IMR-90 (cell line): ENCODE data around the gene RUNX2. TPM values are rescaled to one million over a fixed set of nuclear protein-coding genes. Genes with fewer than 3 reads are reported as not detected.

Experiments
- ATAC-seq: fragments of 200-7000 bp; cut with Tn5 transposase; 2 replicates; pipeline ENCODE4 v1.9.1; 2020; ENCODE audit warnings: low read depth, mild to moderate bottlenecking, moderate library complexity
- BruUV-seq: library from RNA; stranded (reverse); fragments of 400-500 nt; replicated peaks from 2 replicates; lab custom pipeline; 2021; lab: Mats Ljungman, UMichigan
- CTCF ChIA-PET: fragments of 300-600 bp; formaldehyde crosslinking; extraction: SDS; loops from one replicate; lab custom pipeline; 2021; ENCODE audit warnings: antibody characterized with exemption; lab: Yijun Ruan, JAX
- POLR2A ChIA-PET: fragments of 300-600 bp; sonication (Branson Sonifier 250); formaldehyde crosslinking; loops from one replicate; lab custom pipeline; 2022; ENCODE audit warnings: antibody characterized with exemption; ENCODE audit not compliant: unreplicated experiment; lab: Charles Lee
- DNase-seq: peaks from one replicate; pipeline ENCODE4 v3.0.0; 2013
- H2AFZ ChIP-seq: replicated peaks from 2 replicates; pipeline ENCODE3; 2013; ENCODE audit warnings: low read length, mild to moderate bottlenecking; ENCODE audit not compliant: poor library complexity
- H2AK5ac ChIP-seq: 2 replicates; pipeline ENCODE4 v1.6.1; 2013; ENCODE audit warnings: low read depth, low read length, inconsistent platforms
- H2AK9ac ChIP-seq: replicated peaks from 2 replicates; pipeline ENCODE3; 2013; ENCODE audit warnings: mild to moderate bottlenecking, low read depth, low read length, moderate library complexity; ENCODE audit not compliant: poor library complexity
- H2BK120ac ChIP-seq: 2 replicates; pipeline ENCODE4 v1.6.1; 2013; ENCODE audit warnings: low read depth, low read length, inconsistent platforms
- H2BK15ac ChIP-seq: 3 replicates; pipeline ENCODE4 v1.6.1; 2013; ENCODE audit warnings: low read depth, low read length, inconsistent platforms
- H2BK20ac ChIP-seq: 2 replicates; pipeline ENCODE4 v1.6.1; 2013; ENCODE audit warnings: low read depth, mild to moderate bottlenecking, inconsistent platforms, low read length, moderate library complexity
- H2BK5ac ChIP-seq: 2 replicates; pipeline ENCODE4 v1.6.1; 2013; ENCODE audit warnings: mild to moderate bottlenecking, low read depth, low read length, inconsistent platforms; ENCODE audit not compliant: poor library complexity, severe bottlenecking
- H3K14ac ChIP-seq: replicated peaks from 2 replicates; pipeline ENCODE4 v1.6.1; 2013; ENCODE audit warnings: low read depth, low read length, inconsistent platforms
- H3K18ac ChIP-seq: 2 replicates; pipeline ENCODE4 v1.6.1; 2013; ENCODE audit warnings: low read depth, low read length, control low read depth
- H3K23ac ChIP-seq: 2 replicates; pipeline ENCODE4 v1.6.1; 2013; ENCODE audit warnings: low read depth, low read length, inconsistent platforms
- H3K27ac ChIP-seq: 2 replicates; pipeline ENCODE4 v1.5.1; 2013; ENCODE audit warnings: mild to moderate bottlenecking, control low read depth, low read length; ENCODE audit not compliant: insufficient read depth
- H3K27me3 ChIP-seq: 2 replicates; pipeline ENCODE4 v1.6.1; 2013; ENCODE audit warnings: low read length; ENCODE audit not compliant: control insufficient read depth, insufficient read depth
- H3K36me3 ChIP-seq: 2 replicates; pipeline ENCODE4 v1.6.1; 2013; ENCODE audit warnings: low read length, mixed read lengths; ENCODE audit not compliant: control insufficient read depth, insufficient read depth
- H3K4ac ChIP-seq: 2 replicates; pipeline ENCODE4 v1.6.1; 2013; ENCODE audit warnings: low read depth, low read length, inconsistent platforms
- H3K4me1 ChIP-seq: 2 replicates; pipeline ENCODE4 v1.6.1; 2013; ENCODE audit warnings: low read length, mixed read lengths; ENCODE audit not compliant: control insufficient read depth, insufficient read depth
- H3K4me2 ChIP-seq: 2 replicates; pipeline ENCODE4 v1.6.1; 2013; ENCODE audit warnings: low read depth, mild to moderate bottlenecking, control low read depth, low read length, moderate library complexity
- H3K4me3 ChIP-seq: 2 replicates; pipeline ENCODE4 v1.5.1; 2013; ENCODE audit warnings: low read depth, mild to moderate bottlenecking, control low read depth, low read length, moderate library complexity; ENCODE audit not compliant: insufficient read depth
- H3K56ac ChIP-seq: 2 replicates; pipeline ENCODE4 v1.6.1; 2013; ENCODE audit warnings: low read length, inconsistent platforms; ENCODE audit not compliant: insufficient read depth; ENCODE audit errors: extremely low read depth
- H3K79me1 ChIP-seq, 2 experiments: 2 replicates each; pipeline ENCODE4 v1.6.1; 2013; ENCODE audit warnings: low read length in 2 of 2, inconsistent platforms in 1 of 2, low read depth in 1 of 2
- H3K9ac ChIP-seq: 2 replicates; pipeline ENCODE4 v1.6.1; 2013; ENCODE audit warnings: low read depth, low read length, control low read depth
- H3K9me1 ChIP-seq: 2 replicates; pipeline ENCODE4 v1.6.1; 2013; ENCODE audit warnings: low read length, inconsistent platforms; ENCODE audit not compliant: insufficient read depth
- H3K9me3 ChIP-seq: 2 replicates; pipeline ENCODE4 v1.6.1; 2013; ENCODE audit warnings: low read length; ENCODE audit not compliant: control insufficient read depth, insufficient read depth
- H4K20me1 ChIP-seq: 2 replicates; pipeline ENCODE4 v1.6.1; 2013; ENCODE audit warnings: low read length, inconsistent platforms; ENCODE audit not compliant: insufficient read depth
- H4K5ac ChIP-seq: 2 replicates; pipeline ENCODE4 v1.6.1; 2013; ENCODE audit warnings: mild to moderate bottlenecking, low read depth, low read length, control low read depth
- H4K8ac ChIP-seq, 2 experiments: 2 replicates each; pipeline ENCODE4 v1.6.1; 2013; ENCODE audit warnings: low read depth in 2 of 2, low read length in 2 of 2, control low read depth in 1 of 2, inconsistent platforms in 1 of 2
- H4K91ac ChIP-seq: 2 replicates; pipeline ENCODE4 v1.6.1; 2013; ENCODE audit warnings: low read depth, low read length, inconsistent platforms; ENCODE audit not compliant: insufficient read depth
- BHLHE40 ChIP-seq: fragments of 150-350 bp; IDR thresholded peaks from 2 replicates; pipeline ENCODE4 v1.6.1; 2016; ENCODE audit warnings: mild to moderate bottlenecking, low read depth, low read length
- CEBPB ChIP-seq: IDR thresholded peaks from 2 replicates; pipeline ENCODE4 v1.6.1; 2012; ENCODE audit warnings: low read depth, low read length, improper control_type of control experiment
- CHD1 ChIP-seq: IDR thresholded peaks from 2 replicates; pipeline ENCODE4 v1.6.1; 2012; ENCODE audit warnings: low read depth, low read length, improper control_type of control experiment
- CTCF ChIP-seq: conservative IDR thresholded peaks from 2 replicates; pipeline ENCODE4 v1.5.1; 2012; ENCODE audit warnings: mild to moderate bottlenecking, low read depth, low read length, improper control_type of control experiment
- ELK1 ChIP-seq: fragments of 150-350 bp; IDR thresholded peaks from 2 replicates; pipeline ENCODE4 v1.6.1; 2016; ENCODE audit warnings: low read depth, mild to moderate bottlenecking, low read length, moderate library complexity, borderline replicate concordance
- FOS ChIP-seq: fragments of 150-350 bp; IDR thresholded peaks from 2 replicates; pipeline ENCODE4 v1.6.1; 2016; ENCODE audit warnings: low read depth, low read length
- MAFK ChIP-seq: IDR thresholded peaks from 2 replicates; pipeline ENCODE4 v1.6.1; 2012; ENCODE audit warnings: low read depth, low read length, improper control_type of control experiment
- MAZ ChIP-seq: IDR thresholded peaks from 2 replicates; pipeline ENCODE4 v1.6.1; 2012; ENCODE audit warnings: low read depth, mild to moderate bottlenecking, low read length, improper control_type of control experiment, moderate library complexity, borderline replicate concordance
- MXI1 ChIP-seq: IDR thresholded peaks from 2 replicates; pipeline ENCODE4 v1.6.1; 2012; ENCODE audit warnings: low read depth, mild to moderate bottlenecking, low read length, moderate library complexity, borderline replicate concordance
- NFE2L2 ChIP-seq: fragments of 150-350 bp; IDR thresholded peaks from 2 replicates; pipeline ENCODE4 v1.6.1; 2016; ENCODE audit warnings: low read depth, mild to moderate bottlenecking, low read length
- POLR2A ChIP-seq: IDR thresholded peaks from 2 replicates; pipeline ENCODE4 v1.6.1; 2012; ENCODE audit warnings: mild to moderate bottlenecking, low read depth, low read length
- RAD21 ChIP-seq: IDR thresholded peaks from 2 replicates; pipeline ENCODE4 v1.6.1; 2012; ENCODE audit warnings: low read length, improper control_type of control experiment
- RCOR1 ChIP-seq: IDR thresholded peaks from 2 replicates; pipeline ENCODE4 v1.6.1; 2012; ENCODE audit warnings: mild to moderate bottlenecking, low read length, improper control_type of control experiment; ENCODE audit not compliant: insufficient replicate concordance
- RFX5 ChIP-seq: IDR thresholded peaks from 2 replicates; pipeline ENCODE4 v1.8.0; 2012; ENCODE audit warnings: low read depth, mild to moderate bottlenecking, low read length, moderate library complexity
- SMC3 ChIP-seq: fragments of 150-350 bp; IDR thresholded peaks from 2 replicates; pipeline ENCODE4 v1.6.1; 2016; ENCODE audit warnings: low read depth, mild to moderate bottlenecking, antibody characterized with exemption, low read length, moderate library complexity
- USF2 ChIP-seq: fragments of 150-350 bp; IDR thresholded peaks from 2 replicates; pipeline ENCODE4 v1.6.1; 2017; ENCODE audit warnings: mild to moderate bottlenecking, antibody characterized with exemption, low read length, low read depth
- WGBS, 2 experiments: methylation state at CpG; one replicate each; pipeline versions ENCODE4 v1.1.5 to v1.1.7; 2013; ENCODE audit warnings: missing lambda C conversion rate in 2 of 2; ENCODE audit not compliant: insufficient read length in 1 of 2; ENCODE audit errors: extremely low coverage in 2 of 2; 5-methylcytosine and 5-hydroxymethylcytosine counted together
- dilution Hi-C: fragments of 300-500 bp; cut with HindIII; formaldehyde crosslinking; loops from one replicate; pipeline ENCODE4 v1.14.3; 2018; ENCODE audit warnings: low sequenced_read_pairs; ENCODE audit not compliant: unreplicated experiment
- in situ Hi-C: fragments of 300-500 bp; cut with MboI; formaldehyde crosslinking; loops from 3 replicates; pipeline ENCODE4 v1.14.3; 2019; ENCODE audit warnings: low sequenced_read_pairs, inconsistent platforms, mixed read lengths
- intact Hi-C: fragments of 100-400 bp; cut with micrococcal nuclease; formaldehyde crosslinking; loops from 2 replicates; pipeline ENCODE4 v1.10.0; 2022
- polyA plus RNA-seq, 3 experiments: library from polyadenylated mRNA; depleted of rRNA; stranded (reverse); fragments of >200 nt; gene quantifications; 2 replicates each; pipeline ENCODE4 v1.2.3, GENCODE V29; 2012; ENCODE audit warnings: low replicate concordance in 1 of 3
- total RNA-seq: library from RNA; depleted of rRNA; stranded (reverse); fragments of >200 nt; gene quantifications from 2 replicates; pipeline ENCODE4 v1.2.3, GENCODE V29; 2012

Gene RUNX2
- total and polyA plus RNA-seq, 2 of the 4 experiments (the other 2 are of a cell fraction): 2.3 to 4.7 TPM

GRCh38 chr6:45428727-45429126, 100.6 kb downstream of the RUNX2 start:
- H4K5ac ChIP-seq: no peak overlapping the region
- DNase-seq (no peak), ATAC-seq (no peak)
- no peak overlapping the region for H2BK120ac ChIP-seq
- H3K79me1 ChIP-seq: peaks cover 17 to 33% of the 10 kb centered on the region in 2 experiments
- dilution Hi-C loops: no loop called here
- TF ChIP-seq MAFK (no peak), POLR2A (no peak), RAD21 (no peak), ELK1 (no peak), BHLHE40 (no peak), MAZ (no peak), FOS (no peak), CHD1 (no peak), SMC3 (no peak), MXI1 (no peak), NFE2L2 (no peak), RCOR1 (no peak), RFX5 (no peak), CTCF (no peak), USF2 (no peak), CEBPB (no peak)
- H3K27ac ChIP-seq: no peak overlapping the region
- no peak overlapping the region for H3K4ac ChIP-seq
- H2AFZ ChIP-seq: no peak overlapping the region
- ChIA-PET CTCF (interaction anchor here (0.6 to 0.7 kb wide), 2 partner anchors 127 to 1190 kb away, joined by 3 read pairs; no protein-coding TSS in a partner anchor), POLR2A (interaction anchor here (0.7 kb wide), 1 partner anchor 411 kb away, joined by 10 read pairs; no protein-coding TSS in a partner anchor)
- H2BK5ac ChIP-seq: no peak overlapping the region
- H3K9me1 ChIP-seq: peaks cover 3% of the 10 kb centered on the region; the same call in 1 of the 2 replicates
- no TSS peak for BruUV-seq
- H2BK20ac ChIP-seq: no peak overlapping the region
- intact Hi-C loops: loop anchor here (10.0 kb wide), 1 partner anchor 196 kb away; no protein-coding TSS in a partner anchor
- H3K56ac ChIP-seq: no peak overlapping the region
- H4K8ac ChIP-seq: no peak overlapping the region
- peaks cover 6% of the 10 kb centered on the region for H3K4me1 ChIP-seq
- no peak overlapping the region for H3K4me2 ChIP-seq
- no peak overlapping the region for H3K23ac ChIP-seq
- peaks cover 1% of the 10 kb centered on the region; the same call in 1 of the 2 replicates for H3K36me3 ChIP-seq
- H3K9ac ChIP-seq: no peak overlapping the region
- no peak overlapping the region for H2AK9ac ChIP-seq
- no peak overlapping the region for H3K18ac ChIP-seq
- no CpG with 5 or more reads among the region's 2 CpGs for WGBS, 2 experiments
- in situ Hi-C loops: loop anchor here (10.0 kb wide), 1 partner anchor 944 kb away; no protein-coding TSS in a partner anchor
- no peak overlapping the region for H4K91ac ChIP-seq
- H2BK15ac ChIP-seq: no peak overlapping the region
- H2AK5ac ChIP-seq: no peak overlapping the region
- H3K4me3 ChIP-seq: no peak overlapping the region
- H4K20me1 ChIP-seq: no peaks in the 10 kb centered on the region
- no peaks in the 10 kb centered on the region for H3K9me3 ChIP-seq
- no peak overlapping the region for H3K14ac ChIP-seq
- H3K27me3 ChIP-seq: no peaks in the 10 kb centered on the region
